ENCODE measurements around the gene DAP3.
A peak's percentile ranks its signal among the peaks of the same experiment; 100 is the strongest.
"Not testable (repeated sequence)": the region's sequence is repeated elsewhere in the genome, so short reads cannot be mapped to it uniquely, and the experiment has no call there.

The DAP3 gene

GRCh38 chr1:155689081-155689607 lies at the start of gene DAP3:
TSS of gene DAP3 (plus strand) at chr1:155689091. CDS start at chr1:155709780, 20,689 bp downstream.
- DNase-seq (ENCODE audit: low spot score) = not testable (repeated sequence)

DNA sequence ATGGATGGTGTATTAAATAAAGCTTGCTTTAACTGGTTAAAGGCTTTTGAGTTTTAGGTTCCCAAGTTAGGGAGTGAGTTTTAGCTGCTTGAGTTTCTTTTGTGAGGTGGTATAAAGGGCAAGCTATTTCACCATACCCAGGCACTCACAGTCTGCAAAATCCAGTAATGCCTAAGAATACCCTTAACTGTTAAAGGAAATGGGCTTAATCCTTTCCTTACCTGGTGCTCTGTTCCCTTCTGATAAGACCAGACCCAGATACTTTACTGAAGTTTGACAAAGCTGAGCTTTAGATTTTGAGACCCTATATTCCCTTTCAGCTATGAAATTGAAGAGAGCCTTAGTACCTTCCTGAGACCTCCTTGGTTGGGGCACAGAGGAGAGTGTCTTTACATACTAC lies 48.5 kb upstream of the DAP3 start:
- DNase-seq (ENCODE audit: low spot score) = no peak

DNA sequence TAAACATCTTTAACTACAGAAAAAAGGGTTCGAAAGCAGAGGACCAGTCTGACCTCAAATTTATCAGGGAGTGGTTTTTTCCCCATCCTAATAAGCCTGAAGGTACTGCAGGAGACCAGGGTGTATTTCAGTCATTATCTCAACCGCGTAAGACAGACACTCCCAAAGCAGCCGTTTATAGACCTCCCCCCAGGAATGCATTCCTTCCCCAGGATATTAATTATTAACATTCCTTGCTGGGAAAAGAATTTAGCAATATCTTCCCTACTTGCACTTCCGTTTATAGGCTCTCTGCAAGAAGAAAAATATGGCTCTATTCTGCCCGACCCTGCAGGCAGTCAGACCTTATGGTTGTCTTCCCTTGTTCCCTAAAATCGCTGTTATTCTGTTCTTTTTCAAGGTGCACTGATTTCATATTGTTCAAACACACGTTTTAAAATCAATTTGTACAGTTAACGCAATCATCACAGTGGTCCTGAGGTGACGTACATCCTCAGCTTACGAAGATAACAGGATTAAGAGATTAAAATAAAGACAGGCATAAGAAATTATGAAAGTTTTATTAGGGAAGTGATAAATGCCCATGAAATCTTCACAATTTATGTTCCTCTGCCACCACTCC lies 46.2 kb upstream of the DAP3 start:
- not testable (repeated sequence) for DNase-seq (ENCODE audit: low spot score)

DNA sequence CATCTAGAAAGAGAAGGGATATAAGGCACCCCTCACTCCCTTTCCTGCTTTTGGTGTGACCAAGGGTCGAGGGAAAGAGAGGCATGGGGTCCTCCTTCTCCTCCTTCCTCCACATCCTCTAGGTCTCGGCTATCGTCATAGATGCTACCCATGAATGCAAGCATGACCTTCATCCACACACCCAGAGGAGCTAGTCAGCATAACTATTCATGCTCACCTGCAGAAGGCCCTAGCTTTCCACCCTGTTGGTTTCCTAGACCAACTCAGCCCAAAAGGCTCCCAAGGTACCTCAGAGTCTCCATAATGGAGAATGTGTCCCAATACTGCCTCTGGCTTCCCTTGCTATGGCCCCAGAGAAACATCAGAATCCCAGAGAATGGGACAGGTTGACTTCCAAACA lies 45.7 kb upstream of the DAP3 start:
- no peak for DNase-seq (ENCODE audit: low spot score)

GRCh38 chr1:155645034-155645598 lies 43.8 kb upstream of the DAP3 start:
- no peak for DNase-seq (ENCODE audit: low spot score)

DNA sequence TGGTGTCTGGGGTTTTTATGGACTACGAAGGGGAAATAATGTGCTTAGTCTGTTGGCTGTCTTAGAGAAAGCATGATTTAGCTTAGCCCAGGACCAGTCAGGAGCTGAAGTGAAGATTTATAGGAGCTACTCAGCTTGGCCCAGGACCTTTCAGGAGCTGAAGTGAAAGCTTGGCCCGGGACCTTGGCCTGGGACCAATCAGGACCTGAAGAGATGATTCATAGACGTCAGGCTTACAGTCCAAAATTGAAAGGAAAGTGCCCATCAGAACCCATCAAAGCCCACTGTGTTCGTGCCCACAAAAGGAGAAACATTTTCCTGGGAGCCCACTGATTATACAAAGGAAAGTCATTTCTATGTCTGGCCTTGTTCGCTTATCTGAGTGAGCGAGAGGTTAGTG lies 43.2 kb upstream of the DAP3 start:
- no peak for DNase-seq (ENCODE audit: low spot score)

DNA sequence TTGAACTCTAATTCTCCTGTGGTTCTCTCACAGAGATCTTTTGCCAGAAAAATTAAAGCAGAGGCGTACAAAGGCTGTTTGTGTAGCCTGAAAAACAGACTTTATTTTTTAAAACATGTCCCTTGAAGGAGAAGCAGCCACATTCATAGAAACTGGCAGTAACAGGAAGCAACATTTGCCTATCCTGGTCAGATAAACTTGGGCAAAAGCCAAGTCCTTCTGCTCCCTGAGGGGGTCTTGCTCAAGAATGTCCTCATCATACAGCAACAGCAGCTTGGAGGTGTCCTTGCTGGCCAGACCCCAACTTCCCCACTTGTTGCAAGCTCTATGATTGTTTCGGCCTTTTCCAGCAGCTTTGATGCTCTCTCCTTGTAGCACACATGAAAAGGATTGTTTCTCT lies 42.6 kb upstream of the DAP3 start:
- no peak for DNase-seq (ENCODE audit: low spot score)

DNA sequence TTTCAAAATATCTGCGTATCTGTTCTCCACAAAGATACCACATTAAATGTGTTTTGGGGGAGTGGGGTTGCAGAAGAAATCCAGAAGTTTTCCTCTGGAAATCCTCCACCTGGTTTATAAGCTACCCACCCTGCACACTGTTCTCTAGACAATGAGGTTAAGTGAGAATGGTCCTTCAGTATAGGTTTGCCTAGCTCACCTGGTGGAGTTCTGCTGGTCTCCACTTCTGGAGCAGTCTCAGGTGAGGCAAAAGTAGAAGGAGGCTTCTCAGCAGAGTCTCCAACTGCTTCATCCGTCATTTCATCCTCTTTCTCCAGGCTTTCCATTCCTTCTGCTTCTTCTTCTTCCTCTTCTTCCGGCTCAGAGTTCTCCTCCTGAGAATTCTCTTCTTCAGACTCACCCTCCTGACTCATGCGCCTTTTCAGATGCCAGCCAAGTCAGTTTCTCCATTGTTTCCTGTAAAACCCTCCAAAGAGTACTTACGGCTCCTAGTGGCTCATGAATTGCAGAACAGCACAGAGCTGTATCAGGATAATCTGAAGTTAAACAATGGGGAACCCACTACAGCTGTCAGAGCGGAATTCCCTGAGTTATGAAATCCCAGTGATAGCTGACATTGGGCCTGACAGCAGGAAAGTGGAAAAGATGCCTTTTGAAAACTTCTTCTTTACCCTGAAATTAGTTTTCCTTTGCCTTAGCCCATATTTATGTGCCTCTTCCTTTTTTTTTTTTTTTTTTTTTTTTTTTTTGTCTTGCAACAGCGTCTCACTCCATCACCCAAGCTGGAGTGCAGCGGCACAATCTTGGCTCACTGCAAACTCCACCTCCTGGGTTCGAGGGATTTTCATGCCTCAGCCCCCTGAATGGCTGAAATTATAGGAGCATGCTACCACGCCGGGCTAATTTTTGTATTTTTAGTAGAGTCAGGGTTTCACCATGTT lies 40.4 kb upstream of the DAP3 start:
- DNase-seq (ENCODE audit: low spot score) = peak; percentile 53

DNA sequence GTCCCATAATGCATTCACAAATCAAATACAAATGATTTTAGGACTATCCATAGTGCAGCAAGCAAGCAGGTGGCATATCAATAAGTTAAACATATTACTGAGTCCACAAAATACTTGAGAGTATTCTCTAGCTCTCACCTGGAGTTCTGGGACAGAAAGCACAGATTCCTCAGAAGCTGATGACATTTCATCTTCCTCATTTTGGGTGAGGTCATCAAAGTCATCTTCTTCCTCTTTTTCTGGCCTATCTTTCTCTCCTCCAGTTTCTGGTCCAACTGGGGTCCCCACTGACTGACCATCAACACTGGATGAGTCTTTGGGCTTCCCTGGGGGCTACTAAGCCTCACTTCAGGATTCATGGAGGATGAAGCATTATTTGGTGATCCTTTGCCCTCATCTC lies 39.2 kb upstream of the DAP3 start:
- DNase-seq (ENCODE audit: low spot score) = no peak

- no peak for DNase-seq (ENCODE audit: low spot score)
Observed at GRCh38 chr1:155650231-155650757, 38.6 kb upstream of the DAP3 start.

- no peak for DNase-seq (ENCODE audit: low spot score)
Observed at GRCh38 chr1:155651861-155652661, 36.8 kb upstream of the DAP3 start.

GRCh38 chr1:155652951-155653350 lies 35.9 kb upstream of the DAP3 start:
- no peak for DNase-seq (ENCODE audit: low spot score)

- DNase-seq (ENCODE audit: low spot score) = no peak
Observed at GRCh38 chr1:155657463-155657862, 31.4 kb upstream of the DAP3 start.

- not testable (repeated sequence) for DNase-seq (ENCODE audit: low spot score)
Observed at GRCh38 chr1:155661239-155661638, 27.7 kb upstream of the DAP3 start.

DNA sequence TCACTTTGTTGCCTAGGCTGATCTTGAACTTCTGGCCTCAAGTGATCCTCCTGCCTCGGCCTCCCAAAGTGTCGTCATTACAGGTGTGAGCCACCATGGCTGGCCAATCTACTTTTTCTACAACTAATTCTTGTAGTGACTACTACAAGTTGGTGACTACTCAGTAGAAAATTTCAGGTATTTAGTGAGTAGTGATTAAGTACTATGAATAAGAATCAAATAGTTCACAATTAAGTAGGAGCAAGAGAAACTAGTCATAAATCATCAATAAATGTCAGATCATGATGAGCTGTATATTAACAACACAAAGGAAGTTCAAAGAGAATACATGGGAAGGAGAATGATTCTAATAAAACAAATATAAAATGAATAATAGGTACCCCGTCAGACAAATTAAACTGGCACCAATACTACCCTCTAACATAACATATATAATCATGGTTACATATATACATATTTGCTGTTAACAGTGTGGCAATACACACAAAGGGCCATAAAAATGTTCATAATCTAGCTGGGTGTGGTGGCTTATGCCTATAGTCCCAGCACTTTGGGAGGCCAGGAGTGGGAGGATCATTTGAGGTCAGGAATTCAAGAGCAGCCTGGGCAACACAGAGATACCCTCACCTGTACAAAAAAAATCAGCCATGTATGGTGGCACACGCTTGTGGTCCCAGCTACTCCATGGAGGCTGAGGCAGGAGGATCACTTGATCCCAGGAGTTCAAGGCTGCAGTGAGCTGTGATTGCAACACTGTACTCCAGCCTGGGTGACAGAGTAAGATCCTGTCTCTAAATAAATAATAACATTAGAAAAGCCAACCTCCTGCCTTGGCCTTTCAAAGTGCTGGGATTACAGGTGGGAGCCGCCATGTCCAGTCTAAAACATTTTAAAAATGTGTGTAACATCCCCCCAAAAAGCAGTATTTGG lies 19.4 kb upstream of the DAP3 start:
- DNase-seq (ENCODE audit: low spot score) = no peak

DNA sequence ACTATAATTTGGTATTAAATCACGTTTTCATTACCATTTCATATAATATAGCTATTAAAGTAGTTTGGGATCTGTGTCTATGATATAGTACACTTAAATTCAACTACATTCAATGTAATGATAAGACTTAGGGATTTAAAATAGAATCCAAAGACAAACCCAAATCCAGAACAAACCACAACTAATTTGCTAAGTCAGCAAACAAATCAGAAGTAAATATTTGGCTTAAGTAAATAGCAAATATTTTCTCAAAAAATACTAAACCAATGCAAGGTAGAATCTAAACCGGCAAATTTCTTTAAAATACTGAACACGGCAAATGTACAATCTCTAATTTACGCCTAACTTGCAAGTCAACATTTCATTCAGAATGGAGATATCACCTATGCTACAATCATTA lies 17.1 kb upstream of the DAP3 start:
- DNase-seq (ENCODE audit: low spot score) = no peak

DNA sequence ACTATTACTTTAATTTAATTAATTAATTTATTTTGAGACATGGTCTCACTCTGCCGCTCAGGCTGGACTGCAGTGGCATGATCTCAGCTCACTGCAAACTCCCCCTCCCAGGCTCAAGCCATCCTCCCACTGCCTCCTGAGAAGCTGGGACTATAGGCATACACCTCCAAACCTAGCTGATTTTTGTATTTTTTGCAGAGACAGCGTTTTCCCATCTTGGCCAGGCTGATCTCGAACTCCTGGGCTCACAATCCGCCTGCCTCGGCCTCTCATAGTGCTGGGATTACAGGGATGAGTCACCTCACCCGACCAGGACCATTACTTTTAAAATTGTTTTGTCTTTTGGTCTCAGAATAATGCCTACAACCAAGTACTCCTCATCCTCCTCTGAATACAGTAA lies 15.9 kb upstream of the DAP3 start:
- no peak for DNase-seq (ENCODE audit: low spot score)

- no peak for DNase-seq (ENCODE audit: low spot score)
Observed at GRCh38 chr1:155678027-155678426, 10.9 kb upstream of the DAP3 start.

DNA sequence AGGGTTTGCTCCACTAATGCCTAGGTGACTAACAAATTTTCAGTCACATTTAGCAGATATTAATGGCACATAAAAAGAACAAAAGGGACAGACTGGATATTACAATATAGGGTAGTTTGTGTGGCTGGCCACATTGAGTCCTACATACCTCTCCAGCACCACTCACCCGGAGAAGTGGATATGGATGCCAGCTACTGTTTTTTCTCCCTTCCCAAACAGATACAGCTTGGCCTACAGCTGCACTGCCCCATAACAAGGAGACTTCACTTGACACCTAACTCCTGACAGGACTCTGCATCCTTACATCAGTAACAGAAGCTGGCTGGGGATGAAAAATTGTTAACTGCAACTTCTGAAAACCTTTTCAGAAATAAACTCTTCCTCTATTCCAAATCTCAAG lies 9.9 kb upstream of the DAP3 start:
- not testable (repeated sequence) for DNase-seq (ENCODE audit: low spot score)

DNA sequence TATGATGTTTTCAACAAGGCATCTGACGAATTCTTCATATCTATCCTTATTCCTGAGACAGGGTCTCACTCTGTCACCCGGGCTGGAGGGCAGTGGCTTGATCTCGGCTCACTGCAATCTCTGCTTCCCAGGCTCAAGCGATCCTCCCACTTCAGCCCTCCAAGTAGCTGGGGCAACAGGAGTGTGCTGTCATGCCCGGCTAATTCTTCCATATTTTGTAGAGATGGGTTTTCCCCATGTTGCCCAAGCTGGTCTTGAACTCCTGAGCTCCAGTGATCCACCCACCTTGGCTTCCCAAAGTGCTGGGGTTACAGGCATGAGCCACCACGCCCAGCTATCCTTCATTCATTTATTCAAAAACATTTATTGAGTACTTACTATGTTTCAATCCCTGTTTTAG lies 8.4 kb upstream of the DAP3 start:
- DNase-seq (ENCODE audit: low spot score) = no peak

DNA sequence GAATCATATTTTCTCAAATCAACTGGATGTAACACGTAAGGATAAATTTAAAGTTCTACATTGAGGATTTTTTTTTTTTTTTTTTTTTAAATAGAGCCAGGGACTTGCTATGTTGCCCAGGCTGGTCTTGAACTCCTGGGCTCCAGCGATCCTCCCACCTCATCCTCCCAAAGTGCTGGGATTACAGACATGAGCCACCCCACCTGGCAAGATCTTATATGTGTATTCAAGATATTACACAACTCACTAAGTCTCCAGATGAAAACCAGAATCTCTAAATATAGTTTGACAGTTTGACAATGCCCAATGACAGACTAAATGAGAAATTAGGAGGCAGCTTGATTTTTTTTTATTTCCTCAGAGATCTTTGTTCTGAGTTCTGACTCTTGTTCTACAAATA lies 7.1 kb upstream of the DAP3 start:
- no peak for DNase-seq (ENCODE audit: low spot score)

All from D341Med (cell line).